Kidney (tissue), 14 donors: Measurements from ENCODE around the gene ITGA8. TPM values are rescaled to one million over a fixed set of nuclear protein-coding genes. Genes with fewer than 3 reads are reported as not detected.
"Not testable (repeated sequence)": the region's sequence is repeated elsewhere in the genome, so short reads cannot be mapped to it uniquely, and the experiment has no call there.

Experiments used
- DNase-seq, 5 donors: peaks; one replicate each; pipeline ENCODE4 v3.0.0-alpha.2; 2013 to 2020
- FAIRE-seq: peaks from 2 replicates; lab custom pipeline; 2012; peaks lifted over from hg19 to GRCh38; lab: Jason Lieb, UNC
- H3K27ac ChIP-seq, 2 donors: one replicate each; pipeline ENCODE4 v1.7.0; 2013; ENCODE audit warnings: low read depth in 2 of 2, low read length in 2 of 2, inconsistent platforms in 1 of 2
- H3K27me3 ChIP-seq: one replicate; pipeline ENCODE4 v1.7.1; 2013; ENCODE audit warnings: low read length, inconsistent platforms; ENCODE audit not compliant: control insufficient read depth, insufficient read depth
- H3K36me3 ChIP-seq, 3 donors: one replicate each; pipeline versions ENCODE4 v1.7.0 to v1.7.1; 2013; ENCODE audit warnings: low read length in 3 of 3, control low read depth in 1 of 3, inconsistent platforms in 1 of 3; ENCODE audit not compliant: insufficient read depth in 3 of 3, control insufficient read depth in 2 of 3
- H3K4me1 ChIP-seq, 3 donors: one replicate each; pipeline versions ENCODE4 v1.7.0 to v1.7.1; 2013; ENCODE audit warnings: low read length in 3 of 3, inconsistent platforms in 1 of 3, low read depth in 1 of 3; ENCODE audit not compliant: control insufficient read depth in 2 of 3, insufficient read depth in 2 of 3
- H3K4me3 ChIP-seq, 3 donors: one replicate each; pipeline versions ENCODE4 v1.7.0 to v1.8.1; 2013; ENCODE audit warnings: low read length in 3 of 3, control low read depth in 1 of 3, inconsistent platforms in 1 of 3
- H3K9ac ChIP-seq, 3 donors: one replicate each; pipeline versions ENCODE4 v1.7.0 to v1.7.1; 2013; ENCODE audit warnings: low read length in 3 of 3, control low read depth in 1 of 3, inconsistent platforms in 1 of 3
- H3K9me3 ChIP-seq, 3 donors: one replicate each; pipeline versions ENCODE4 v1.7.0 to v1.7.1; 2013; ENCODE audit warnings: low read length in 3 of 3, control low read depth in 1 of 3, inconsistent platforms in 1 of 3; ENCODE audit not compliant: control insufficient read depth in 2 of 3, insufficient read depth in 1 of 3
- CTCF ChIP-seq: IDR thresholded peaks from 3 replicates; pipeline ENCODE4 v1.5.1; 2012; ENCODE audit warnings: mild to moderate bottlenecking, moderate library complexity, borderline replicate concordance; ENCODE audit not compliant: insufficient read depth; ENCODE audit errors: extremely low read depth
- intact Hi-C: fragments of 100-400 bp; cut with DNase I; formaldehyde crosslinking; loops from one replicate; pipeline ENCODE4 v1.11.1; 2022
- polyA plus RNA-seq: library from polyadenylated mRNA; stranded (reverse); fragments of 350-450 nt; fragmentation: Illumina TruSeq; extraction: RNeasy Lipid Tissue Mini Kit (QIAGEN cat#74804); gene quantifications from one replicate; pipeline ENCODE4 v1.2.3, GENCODE V29; 2014; ENCODE audit warnings: low read depth, low replicate concordance; ENCODE audit not compliant: insufficient read depth
- total RNA-seq: library from RNA; stranded (reverse); fragmentation: NEBNext Ultra II Directional; extraction: Animal tissue kit (Norgen Biotek cat#: 25700); gene quantifications from one replicate; pipeline ENCODE4 v1.2.1, GENCODE V29; 2021
- donor health status: control.
- donor health status: control.
- donor health status: control.
- donor health status: control.
- donor health status: control.
- donor health status: DM: yes; HTN: yes; CAD: no.
- donor health status: Normal renal cell carcinoma (clear cell type).

The ITGA8 gene
- total and polyA plus RNA-seq, 2 donors from 2014 or later: 10.8 to 22.1 TPM

GRCh38 chr10:15558136-15558535 lies 161.6 kb downstream of the ITGA8 start:
- TF ChIP-seq CTCF: no peak
- FAIRE-seq: no peak

GRCh38 chr10:15557168-15557567 lies 162.6 kb downstream of the ITGA8 start:
- H3K4me3 ChIP-seq, H3K36me3 ChIP-seq, H3K4me1 ChIP-seq, H3K27me3 ChIP-seq, intact Hi-C loops, H3K9me3 ChIP-seq, H3K9ac ChIP-seq, FAIRE-seq, H3K27ac ChIP-seq, DNase-seq: not testable (repeated sequence)

More at GRCh38 chr10:15558136-15558535, 161.6 kb downstream of the ITGA8 start:
- Histone ChIP-seq H3K9me3 (no peaks in the 10 kb centered on the region), H3K4me3 (no peak overlapping the region), H3K4me1 (no peaks in the 10 kb centered on the region), H3K27ac (no peak overlapping the region), H3K27me3 (no peaks in the 10 kb centered on the region), H3K36me3 (no peaks in the 10 kb centered on the region), H3K9ac (no peak overlapping the region)
- intact Hi-C loops: no loop called here
- peak in 1 of 5 donors; percentile 12 for DNase-seq

GRCh38 chr10:15550950-15551349 lies 168.8 kb downstream of the ITGA8 start:
- intact Hi-C loops: no loop called here
- no peak overlapping the region for H3K4me3 ChIP-seq
- FAIRE-seq: no peak

GRCh38 chr10:15548331-15548730 lies 171.4 kb downstream of the ITGA8 start:
- Histone ChIP-seq H3K27me3 (no peaks in the 10 kb centered on the region), H3K27ac (no peak overlapping the region), H3K9me3 (peaks cover 0 to 4% (median 0%) of the 10 kb centered on the region in 3 donors), H3K4me3 (no peak overlapping the region), H3K4me1 (no peaks in the 10 kb centered on the region), H3K36me3 (no peaks in the 10 kb centered on the region), H3K9ac (no peak overlapping the region)
- no peak for TF ChIP-seq CTCF
- intact Hi-C loops: no loop called here
- DNase-seq: peak in 1 of 5 donors; percentile 24
- no peak for FAIRE-seq

More at GRCh38 chr10:15550950-15551349, 168.8 kb downstream of the ITGA8 start:
- no peak for TF ChIP-seq CTCF
- Histone ChIP-seq H3K4me1 (no peaks in the 10 kb centered on the region), H3K27me3 (no peaks in the 10 kb centered on the region), H3K36me3 (no peaks in the 10 kb centered on the region), H3K9ac (no peak overlapping the region), H3K27ac (no peak overlapping the region), H3K9me3 (no peaks in the 10 kb centered on the region)
- DNase-seq: no peak
